Activated CD8-positive, alpha-beta memory T cell treated with anti-CD3 and anti-CD28 coated beads, Interleukin-2, amount 50 U/mL, for 48 hours (primary cell): ENCODE results near the gene MYO15A.
"Not testable (repeated sequence)": the region's sequence is repeated elsewhere in the genome, so short reads cannot be mapped to it uniquely, and the experiment has no call there.

Experiments
- DNase-seq: peaks from one replicate; pipeline ENCODE4 v3.0.0-alpha.2; 2020

MYO15A gene

DNA sequence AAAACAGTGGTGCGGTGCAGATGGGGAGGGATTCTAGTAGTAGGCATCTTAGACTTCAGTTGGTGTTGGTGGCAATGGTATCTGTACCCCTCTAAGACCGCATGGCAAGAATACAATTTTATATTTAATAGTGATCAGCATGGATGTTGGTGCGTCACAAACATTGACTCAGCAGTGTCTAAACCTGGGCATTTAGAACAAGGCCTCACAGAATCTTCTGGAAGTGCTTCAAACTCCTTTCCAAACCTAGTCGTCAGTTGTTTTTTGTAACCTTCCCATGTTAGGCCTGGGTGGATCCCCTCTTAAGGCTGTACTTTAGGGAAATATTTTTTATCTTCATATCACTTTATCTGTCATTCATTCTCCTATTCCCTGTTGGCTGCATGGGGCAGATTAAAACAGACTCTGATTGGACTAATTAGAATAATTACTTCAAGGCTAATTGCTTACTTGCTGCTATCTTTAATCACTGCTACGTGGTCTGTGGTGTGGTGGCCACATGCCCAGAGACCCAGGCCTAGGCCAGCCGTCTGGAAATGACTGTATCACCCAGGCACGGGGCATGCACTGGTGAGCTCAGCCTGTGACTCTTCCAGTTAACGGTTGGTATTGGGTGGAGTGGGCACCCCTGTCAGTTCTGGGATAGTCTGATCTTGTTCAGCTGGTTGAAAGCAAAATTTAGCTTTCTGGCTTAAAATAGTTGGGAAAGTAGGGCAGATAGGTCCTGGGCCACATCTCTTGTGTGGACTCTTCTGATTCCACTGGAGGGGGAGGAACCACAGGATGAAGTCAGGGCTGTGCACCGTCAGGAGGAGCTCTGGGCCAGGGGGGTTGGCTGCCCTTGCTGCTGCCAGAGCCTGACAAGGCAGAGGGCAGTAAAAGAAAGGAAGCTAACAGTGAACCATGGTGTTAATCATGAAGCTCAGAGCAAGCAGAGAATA, 79.5 kb downstream of the MYO15A start:
- DNase-seq = no peak

DNA sequence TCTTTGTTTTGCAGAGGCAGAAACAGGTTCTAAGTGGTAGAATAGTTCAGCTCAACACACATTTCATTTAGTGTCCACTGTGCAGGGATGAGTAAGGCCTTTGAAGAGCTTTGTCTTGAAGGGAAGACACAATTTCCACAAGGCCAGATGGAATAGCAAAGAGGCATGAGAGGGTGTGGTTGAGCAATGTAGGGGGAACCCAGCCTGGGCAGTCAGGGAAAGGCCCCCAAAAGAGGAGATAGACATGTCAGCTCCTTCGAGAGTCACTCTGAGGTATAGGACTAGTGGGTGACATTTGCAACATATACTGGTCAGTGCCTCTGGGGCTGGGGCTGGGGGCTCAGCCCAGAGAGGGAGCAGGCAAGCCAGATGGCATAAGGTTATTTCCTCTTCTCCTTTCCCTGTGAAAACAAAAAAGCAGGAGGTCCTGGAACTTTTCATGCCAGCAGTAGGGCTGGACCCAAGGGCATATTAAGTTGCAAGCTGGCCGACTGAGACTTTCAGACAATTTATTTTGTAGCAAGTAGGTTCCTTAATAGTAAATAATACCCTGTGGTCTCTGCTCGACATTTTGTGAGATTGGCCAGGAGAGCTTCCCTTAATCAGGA, 82.2 kb downstream of the MYO15A start:
- DNase-seq = no peak

DNA sequence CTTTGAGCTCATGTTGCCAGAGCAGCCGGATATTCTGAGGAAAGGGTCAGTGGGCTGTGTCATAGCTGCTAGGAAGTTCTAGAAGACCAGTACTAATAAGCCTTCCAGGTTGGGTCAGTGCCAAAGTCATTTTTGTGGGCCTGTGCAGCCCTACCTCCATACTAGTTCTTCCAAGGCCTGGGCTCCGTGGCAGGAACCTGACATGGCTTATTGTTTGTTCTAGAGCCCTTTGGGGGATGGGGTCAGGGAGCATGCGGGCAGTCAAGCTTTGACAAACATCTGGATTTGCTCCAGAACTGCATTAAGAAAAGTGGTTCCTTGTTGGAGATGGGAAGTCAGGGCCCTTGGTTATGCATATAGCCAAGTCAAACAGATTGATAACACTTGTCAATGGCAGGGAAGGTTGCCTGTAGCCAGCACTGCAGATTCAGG, 82.7 kb downstream of the MYO15A start:
- no peak for DNase-seq

DNA sequence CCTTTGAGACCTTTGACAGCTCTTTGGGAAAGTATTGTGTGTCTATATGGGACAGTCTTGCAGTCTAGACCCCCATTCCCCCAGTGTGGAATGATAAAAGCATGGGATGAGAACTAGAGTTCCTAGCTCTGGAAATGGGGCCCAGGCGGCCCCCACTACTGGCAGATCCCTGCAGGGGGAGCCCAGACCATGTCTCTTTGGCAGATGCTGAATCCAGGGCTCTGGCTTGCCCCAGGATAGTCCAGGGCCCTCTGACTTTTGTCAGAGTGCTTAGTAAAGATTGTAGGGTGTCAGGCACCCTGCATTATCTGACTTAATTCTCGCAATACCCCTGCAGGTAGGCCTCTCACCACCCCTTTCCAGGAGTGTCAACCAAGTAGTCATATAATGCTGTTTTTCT, 83.4 kb downstream of the MYO15A start:
- DNase-seq = no peak

DNA sequence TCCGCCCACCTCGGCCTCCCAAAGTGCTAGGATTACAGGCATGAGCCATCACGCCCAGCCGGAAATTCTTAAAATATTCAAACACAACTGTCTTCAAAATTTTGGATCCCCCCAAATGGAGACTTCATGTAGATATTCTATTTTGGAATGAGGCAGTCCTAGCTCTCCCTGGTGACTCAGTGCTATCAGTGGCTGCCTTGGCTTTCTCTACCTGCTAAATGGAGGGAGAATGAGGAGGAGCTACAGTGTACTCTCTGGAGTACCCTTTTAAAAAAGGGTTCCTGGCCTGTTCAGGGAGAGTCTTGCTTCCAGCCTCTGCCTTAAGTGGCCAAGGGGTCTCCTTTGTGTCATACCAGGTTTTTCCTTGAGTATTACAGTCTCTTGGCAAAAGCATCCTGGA, 85.8 kb downstream of the MYO15A start:
- DNase-seq = no peak

DNA sequence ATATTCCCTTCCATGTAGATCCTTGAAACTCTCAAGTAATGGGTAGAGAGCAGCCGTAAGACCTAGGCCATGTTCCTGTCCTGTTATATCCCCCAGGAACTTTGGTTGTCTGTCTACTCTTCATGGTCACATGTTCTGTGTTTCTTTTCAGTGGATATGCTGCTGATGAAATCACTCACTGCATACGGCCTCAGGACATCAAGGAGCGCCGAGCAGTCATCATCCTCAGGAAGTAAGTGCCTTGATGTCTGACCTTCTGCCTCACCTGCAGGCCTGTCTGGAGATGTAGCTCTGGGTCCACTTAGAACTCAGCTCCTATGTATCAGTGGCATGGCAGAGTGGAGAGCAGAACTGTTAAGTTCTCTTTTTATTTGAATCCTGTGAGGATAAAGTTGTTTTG, 86.2 kb downstream of the MYO15A start:
- no peak for DNase-seq

DNA sequence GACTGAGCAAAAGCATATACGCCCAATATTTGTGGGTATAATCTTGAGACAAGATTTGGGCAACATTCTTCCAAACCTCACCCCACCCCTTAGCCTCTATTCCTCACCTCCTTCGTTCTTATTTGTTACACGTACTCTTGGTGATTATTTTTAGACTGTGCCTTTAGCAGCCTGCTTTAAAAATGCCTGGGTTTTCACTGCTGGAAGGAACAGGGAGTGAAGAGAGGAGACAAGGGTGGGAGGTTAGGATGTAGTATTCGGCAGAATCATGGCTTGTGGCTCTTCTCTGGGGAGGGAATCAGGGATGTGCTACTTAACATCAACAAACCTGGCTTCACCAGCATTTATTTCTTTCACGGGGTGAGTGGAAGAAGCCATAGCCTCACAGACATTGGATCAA, 86.7 kb downstream of the MYO15A start:
- DNase-seq = no peak

DNA sequence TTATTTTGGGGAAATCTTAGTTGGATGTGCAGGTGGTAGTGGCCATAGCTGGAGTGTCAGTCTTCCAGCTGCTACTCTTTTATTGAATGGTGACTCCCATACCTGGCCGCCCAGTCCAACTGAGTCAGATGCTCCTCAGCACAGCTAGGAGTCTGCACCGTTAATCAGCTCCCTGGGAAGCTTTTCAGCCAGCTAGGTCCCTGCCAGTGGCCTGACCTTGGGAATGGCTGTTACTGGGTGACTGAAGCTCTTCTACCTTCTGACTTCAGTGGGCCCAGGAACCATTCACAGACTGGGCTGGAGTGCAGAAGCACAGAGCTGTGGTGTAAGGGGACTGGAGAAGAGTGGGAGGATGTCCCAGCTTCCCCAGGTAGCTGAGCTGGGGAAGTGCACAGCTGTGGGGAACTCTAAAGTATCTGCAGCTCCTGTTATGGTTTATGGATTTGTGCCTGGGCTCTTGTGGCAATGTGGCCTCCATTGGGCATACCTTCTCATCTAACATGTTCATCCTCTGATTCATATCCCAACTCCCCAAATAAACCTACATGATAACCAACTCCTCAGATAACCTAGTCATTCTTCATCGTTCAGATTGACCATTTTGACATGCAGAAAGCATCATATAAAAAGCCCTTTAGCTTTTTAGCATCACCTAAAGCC, 89.1 kb downstream of the MYO15A start:
- no peak for DNase-seq

DNA sequence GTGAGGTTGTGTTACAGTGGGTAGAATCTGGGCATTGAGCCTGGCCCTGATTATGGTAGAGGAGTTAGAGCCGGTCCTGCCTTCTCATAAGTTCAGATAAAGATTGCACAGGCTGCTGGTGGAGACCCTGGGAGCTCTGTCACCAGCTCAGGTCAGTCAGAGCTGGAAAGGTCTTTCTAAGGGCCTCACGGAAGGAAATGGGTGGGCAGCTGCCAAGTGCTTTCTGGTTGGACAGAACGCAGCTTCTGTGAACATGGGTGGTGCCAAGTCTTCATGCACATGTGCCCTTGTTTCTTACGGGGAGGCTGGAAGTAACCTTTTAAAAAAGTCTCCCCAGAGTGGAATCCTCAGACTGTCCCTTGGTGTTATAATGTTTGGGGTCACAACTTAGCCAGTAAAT, 90.0 kb downstream of the MYO15A start:
- no peak for DNase-seq

DNA sequence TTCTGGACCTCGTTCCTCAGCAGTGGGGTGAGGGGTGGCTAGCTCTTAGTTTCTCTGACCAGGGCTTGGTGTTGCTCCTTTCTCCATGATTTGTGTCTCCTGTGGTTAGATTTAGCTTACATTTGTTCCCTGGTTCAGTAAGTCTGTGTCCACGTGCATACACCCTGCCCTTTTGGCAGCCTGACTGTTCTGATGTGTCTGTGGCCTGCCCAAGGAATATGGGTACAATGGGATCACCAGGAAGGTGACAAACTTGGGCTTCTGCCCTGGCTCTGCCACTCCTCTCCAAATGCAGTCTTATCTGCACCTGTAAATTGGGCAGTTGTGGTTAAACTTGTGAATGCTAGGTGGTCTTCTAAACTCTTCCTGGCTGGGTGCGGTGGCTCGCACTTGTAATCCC, 92.6 kb downstream of the MYO15A start:
- DNase-seq = no peak

DNA sequence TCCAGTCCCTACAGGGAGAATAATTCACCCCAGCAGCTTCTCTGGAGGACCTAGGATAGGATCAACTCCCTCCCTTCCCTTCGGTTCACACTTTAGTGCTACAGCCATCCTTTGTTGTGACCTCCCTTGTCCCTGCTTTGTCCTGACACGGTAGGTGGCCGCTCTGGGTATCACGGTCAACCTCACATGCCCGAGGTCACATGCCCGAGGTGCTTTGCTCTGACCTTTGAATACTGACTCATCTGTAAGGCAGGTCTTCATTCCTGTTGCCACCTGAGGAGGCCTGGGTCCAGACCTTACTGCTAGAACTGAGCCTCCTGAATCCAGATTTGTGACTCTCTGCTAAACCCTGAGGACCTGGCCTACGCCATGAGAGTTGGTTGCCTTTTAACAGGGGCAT, 94.8 kb downstream of the MYO15A start:
- no peak for DNase-seq

DNA sequence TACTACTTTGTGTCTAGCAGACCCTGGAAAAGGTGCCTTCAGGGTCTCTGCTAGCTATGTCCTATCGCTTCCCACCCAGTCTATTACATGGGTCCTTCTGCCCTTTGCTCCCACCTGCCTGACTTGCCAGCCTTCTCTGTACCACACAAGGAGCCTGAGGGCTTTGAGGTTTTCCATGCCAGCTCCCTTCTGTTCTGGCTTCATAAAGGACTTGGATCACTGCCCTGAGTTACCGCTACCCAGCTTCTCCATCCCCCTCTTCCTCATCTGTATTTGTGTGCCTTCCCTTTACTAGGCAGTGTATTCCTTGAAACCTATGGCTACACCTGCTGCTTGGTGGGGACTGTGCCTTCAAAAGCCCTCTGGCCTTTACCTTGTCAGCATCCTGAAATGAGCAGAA, 97.3 kb downstream of the MYO15A start:
- DNase-seq = no peak

DNA sequence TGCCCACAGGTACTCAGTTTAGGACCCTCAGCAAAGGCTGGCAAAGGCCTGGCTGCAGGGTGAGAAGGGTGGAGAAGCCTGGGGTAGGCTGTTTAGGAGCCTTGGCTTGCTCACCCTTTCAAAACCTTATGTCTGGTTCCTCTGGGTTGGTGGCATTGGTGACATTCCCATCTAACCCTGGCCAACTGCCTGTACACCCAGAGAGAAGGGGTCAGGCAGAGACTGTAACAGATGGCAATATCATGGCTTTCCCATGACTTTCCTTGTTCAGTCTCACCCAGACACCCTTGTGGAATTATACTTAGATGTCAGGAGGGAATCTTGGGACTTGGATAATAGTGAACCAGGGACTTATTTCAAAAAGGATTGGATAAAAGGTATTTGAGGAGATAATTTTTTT, 98.4 kb downstream of the MYO15A start:
- DNase-seq = no peak

DNA sequence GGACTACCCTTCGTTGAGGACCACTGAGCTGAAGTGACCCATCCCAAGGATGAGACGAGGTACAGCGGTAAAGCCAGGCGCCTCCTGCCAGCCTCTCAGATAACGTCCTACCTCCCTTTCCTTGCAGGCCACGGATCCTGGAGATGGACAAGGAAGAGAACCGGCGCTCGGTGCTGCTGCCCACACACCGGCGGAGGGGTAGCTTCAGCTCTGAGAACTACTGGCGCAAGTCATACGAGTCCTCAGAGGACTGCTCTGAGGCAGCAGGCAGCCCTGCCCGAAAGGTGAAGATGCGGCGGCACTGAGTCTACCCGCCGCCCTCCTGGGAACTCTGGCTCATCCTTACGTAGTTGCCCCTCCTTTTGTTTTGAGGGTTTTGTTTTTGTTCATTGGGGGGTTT, 99.5 kb downstream of the MYO15A start:
- DNase-seq = no peak

DNA sequence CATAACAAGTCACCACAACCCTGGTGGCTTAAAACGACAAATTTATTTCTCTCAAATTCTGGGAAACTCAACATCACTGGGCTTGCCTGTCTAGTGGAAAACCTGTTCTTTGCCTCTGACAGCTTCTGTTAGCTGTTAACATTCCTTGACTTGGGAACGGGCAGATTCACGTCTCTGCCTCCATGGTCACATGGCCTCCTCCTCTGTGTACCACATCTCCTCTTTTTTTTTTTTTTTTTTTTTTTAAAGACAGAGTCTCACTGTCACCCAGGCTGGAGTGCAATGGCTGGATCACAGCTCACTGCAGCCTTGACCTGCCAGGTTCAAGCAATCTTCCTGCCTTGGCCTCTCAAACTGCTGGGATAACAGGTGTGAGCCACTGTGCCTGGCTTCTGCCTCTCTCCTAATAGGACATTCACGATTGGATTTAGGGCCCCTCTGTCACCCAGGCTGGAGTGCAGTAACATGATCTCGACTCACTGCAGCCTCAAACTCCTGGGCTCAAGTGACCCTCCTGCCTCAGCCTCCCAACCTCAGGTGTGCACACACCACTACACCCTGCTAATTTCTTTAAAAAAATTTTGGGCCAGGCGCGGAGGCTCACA, 105.2 kb downstream of the MYO15A start:
- DNase-seq = no peak

DNA sequence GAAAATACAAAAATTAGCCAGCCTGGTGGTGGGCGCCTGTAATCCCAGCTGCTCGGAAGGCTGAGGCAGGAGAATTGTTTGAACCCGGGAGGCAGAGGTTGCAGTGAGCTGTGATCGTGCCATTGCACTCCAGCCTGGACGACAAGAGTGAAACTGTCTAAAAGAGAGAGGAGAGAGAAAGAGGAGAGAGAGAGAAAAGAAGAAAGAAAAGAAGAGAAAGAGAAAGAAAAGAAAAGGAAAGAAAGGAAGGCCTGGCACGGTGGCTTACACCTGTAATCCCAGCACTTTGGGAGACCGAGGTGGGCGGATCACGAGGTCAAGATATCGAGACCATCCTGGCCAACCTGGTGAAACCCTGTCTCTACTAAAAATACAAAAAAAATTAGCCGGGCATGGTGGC, 108.3 kb downstream of the MYO15A start:
- not testable (repeated sequence) for DNase-seq

DNA sequence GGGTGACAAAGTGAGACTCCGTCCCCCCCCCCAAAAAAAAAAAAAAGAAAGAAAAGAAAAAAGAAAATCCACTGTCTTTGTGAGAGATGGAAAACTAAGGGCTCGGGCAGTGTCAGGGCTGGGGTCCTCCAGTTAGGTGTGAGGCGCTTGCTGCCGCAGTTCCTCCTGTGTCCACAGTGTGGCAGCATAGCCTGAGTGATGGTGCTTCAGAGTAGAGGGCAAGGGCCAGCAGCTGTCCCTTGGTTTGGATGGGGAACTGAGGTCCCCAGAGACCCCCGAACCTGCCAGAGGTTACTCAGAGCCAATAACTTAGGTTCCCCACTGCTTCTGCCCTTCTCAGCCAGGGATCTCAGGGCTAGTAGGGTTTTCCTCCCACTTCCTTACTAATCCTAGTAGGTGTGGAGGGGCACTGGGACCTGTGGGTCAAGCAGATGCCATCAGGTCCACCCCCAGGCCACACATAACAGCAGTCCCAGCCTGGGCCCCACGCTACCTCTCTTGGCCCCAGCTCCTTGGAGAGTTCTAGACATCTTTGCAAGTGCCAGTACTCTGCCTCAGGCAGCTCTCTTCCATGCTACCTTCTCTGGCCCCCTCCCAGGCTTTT, 109.0 kb downstream of the MYO15A start:
- peak; percentile 88 for DNase-seq

DNA sequence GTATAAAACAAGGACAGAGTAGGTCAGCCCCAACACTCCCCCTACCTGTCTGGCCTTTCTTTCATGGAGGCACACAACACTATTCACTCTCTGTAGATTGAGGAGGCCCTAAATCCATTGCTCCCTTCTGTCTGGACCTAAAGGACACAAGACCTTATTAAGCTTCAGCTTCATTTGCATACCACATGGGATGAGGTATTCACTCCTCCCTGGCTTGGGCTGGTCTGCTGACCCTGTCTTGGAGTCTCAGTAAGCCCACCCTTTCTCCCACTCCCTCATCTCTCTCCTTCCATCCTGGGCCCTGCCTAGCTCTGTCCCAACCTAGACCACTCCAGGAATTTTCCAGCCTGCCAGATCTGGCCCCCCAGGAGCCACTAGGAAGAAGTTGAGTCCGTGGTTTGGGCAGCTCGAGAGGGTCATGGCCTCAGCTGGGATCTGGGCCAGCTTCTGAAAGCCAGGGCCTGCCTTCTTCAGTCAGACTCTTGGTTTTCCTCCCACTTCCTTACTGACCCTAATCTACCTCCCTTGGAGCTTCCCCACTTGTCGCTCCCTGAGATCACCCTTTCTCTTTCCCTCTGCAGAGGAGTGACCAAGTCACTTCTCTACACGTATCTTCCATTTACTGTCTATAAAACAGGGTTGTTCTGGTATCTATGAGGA, 110.3 kb downstream of the MYO15A start:
- DNase-seq = no peak

DNA sequence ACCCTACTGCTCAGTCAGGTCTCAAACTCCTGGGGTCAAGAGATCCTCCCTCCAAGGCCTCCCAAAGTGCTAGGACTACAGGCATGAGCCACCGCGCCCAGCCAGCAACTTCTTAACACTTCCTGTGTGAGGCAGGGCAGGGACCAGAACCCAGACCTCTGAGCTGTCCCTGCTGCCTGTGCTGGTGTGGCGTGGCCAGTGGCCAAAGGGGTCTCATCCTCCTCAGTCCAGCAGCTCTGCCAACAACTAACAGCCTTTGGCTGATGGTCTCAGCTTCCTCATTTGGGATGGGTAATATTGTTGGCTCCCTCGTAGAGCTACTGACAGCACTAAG, 115.5 kb downstream of the MYO15A start:
- DNase-seq = no peak

DNA sequence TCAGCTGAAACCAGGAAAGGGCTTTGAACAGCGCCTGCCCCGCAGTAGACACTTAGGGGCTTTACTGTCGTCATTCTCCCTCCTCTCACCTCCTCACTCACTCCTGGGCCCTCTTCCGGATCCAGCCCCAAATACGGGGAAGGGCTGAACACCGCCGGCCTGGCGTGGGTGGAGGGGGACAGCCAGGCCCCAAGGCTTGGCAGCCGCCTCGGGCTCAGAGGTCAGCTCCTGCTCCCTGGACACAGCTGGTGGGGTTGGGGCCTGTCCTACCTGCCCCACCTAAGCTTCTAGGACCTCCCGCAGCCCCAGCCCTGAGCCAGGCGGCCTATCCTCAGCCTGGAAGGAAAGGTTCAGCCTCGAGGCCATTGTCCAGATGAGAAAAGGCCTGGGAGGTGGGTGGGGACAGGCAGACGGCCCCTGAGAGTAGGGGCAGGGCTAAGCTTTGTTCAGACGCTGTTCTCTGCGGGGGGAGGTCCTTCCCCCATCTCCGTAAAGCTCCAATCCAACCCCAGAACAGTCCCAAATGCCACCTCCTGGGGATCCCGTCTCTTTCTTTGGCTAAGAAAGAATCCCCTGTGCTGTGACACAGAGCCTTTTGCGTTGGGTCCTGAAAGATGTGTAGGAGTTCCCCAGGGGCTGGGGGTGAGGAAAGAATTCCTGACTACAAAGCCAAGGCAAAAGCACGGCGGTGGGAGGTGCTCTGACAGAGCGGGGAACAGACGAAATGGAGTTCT, 116.0 kb downstream of the MYO15A start:
- DNase-seq = no peak

DNA sequence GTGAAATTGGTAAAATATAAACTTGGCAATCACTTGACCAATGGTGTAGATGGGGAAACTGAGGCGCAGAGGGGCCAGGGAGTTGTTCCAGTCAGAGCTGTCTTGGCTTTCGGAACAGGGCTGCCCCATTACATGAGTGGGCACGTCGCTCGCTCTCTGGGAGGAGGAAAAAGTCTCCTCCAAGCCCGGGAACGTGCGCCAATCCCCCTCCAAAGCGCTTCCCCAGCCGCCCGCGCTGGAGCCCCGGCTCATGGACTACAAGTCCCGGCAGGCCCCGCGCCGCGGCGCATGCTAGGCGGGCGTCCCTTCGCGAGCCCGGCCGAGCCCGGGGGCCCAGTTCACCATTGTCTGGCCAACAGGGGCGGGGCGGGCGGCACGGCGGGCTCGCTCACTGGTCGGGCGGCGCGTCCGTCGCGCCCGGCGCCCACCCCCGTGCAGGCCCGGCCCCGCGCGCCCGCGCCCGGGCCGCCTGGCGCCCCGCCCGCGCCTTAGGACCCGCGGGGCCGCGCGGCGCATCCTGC, 116.6 kb downstream of the MYO15A start, which contains the start of gene LLGL1:
Gene LLGL1, plus strand, starts transcription at position 515 of the 521 bp plus-strand sequence. CDS start 48 bp downstream, outside the sequence.
- peak; percentile 98 for DNase-seq
